Mucosa of stomach (tissue), 1 donor: ENCODE results near the gene FBXO36.
"Not testable (repeated sequence)": the region's sequence is repeated elsewhere in the genome, so short reads cannot be mapped to it uniquely, and the experiment has no call there.

ENCODE experiments used
- H3K27me3 ChIP-seq: one replicate; pipeline ENCODE4 v1.7.0; 2013; ENCODE audit warnings: mild to moderate bottlenecking, low read length; ENCODE audit not compliant: control insufficient read depth, insufficient read depth
- H3K36me3 ChIP-seq: one replicate; pipeline ENCODE4 v1.7.0; 2013; ENCODE audit warnings: low read length; ENCODE audit not compliant: control insufficient read depth, insufficient read depth
- H3K4me1 ChIP-seq: one replicate; pipeline ENCODE4 v1.7.0; 2013; ENCODE audit warnings: mild to moderate bottlenecking, low read length; ENCODE audit not compliant: control insufficient read depth, insufficient read depth
- H3K4me3 ChIP-seq: one replicate; pipeline ENCODE4 v1.7.0; 2013; ENCODE audit warnings: low read length
- H3K9ac ChIP-seq: one replicate; pipeline ENCODE4 v1.7.0; 2013; ENCODE audit warnings: mild to moderate bottlenecking, low read length, moderate library complexity
- H3K9me3 ChIP-seq: one replicate; pipeline ENCODE4 v1.7.0; 2013; ENCODE audit warnings: mild to moderate bottlenecking, low read length, moderate library complexity; ENCODE audit not compliant: control insufficient read depth
- donor health status: Pancreatic carcinoma.

FBXO36 gene

DNA sequence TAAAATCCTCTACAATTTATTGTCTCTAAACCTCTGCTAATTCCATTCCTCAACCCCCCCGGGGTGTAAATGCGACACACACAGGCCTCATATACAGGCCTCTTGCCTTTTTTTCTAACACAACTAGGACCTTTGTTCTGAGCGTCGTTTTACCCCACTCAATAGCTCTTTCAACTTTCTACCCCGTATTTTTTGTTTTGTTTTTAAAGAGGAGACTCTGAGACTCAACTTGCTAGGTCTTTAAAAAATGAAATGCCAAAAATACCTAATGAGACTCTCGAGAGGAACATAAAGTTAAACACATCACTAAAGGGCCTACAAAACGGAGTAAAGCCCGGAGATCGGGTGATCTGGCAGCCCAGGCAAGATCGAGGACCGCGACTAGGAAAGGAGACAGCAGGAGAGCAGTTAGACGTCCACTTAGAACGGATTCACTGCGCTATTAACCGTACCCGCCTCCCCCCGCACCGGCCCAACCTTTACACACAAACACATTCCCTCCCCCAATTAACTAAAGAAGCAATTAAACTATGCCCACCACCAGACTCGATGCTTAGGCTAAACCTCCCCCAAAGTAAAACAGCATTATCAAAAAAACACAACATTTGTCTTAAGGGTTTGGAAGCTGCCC, 2.2 kb upstream of the FBXO36 start:
- Histone ChIP-seq H3K27me3 (no peaks in the 10 kb centered on the region), H3K9ac (peak overlapping the region; percentile 96), H3K4me1 (peaks cover 11% of the 10 kb centered on the region), H3K4me3 (peak overlapping the region; percentile 95), H3K36me3 (no peaks in the 10 kb centered on the region), H3K9me3 (no peaks in the 10 kb centered on the region)

DNA sequence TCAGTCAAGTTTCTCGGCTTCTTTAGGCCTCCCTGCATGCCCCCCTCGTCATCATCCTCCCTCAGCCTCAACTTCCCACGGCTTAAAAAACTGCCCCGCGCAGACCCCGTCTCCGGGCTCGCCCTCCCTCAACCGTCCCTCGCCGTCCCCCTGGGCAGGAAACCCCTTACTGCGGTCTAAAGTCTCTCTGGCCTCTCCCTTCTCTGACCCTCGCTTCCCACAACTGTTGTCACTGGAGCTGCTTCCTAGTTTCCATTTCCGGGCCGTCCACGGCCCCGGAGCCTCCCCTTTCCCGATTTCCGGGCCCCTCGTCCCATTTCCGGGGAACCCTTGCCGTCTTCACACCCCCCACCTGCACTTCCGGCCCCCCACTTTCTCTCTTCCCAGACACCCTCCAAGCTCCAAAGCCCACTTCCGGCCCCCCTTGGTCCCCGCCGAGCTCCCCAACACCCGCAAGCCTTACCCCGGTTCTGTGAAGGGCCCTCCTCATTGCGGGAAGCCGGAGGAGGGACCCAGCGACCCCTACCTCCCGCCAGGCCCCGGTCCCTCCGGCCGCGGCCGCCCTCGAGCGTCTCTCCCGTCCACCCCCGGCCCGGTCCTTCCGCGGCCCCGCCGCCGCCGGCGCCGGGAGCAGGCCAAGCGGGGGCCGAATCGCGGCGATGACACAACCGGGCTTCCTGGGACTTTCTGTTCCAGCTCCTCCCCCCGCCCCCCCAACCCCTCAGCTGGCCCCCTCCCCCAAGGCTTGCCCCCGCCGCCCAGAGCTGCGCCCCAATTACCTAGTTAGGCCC, 1.0 kb upstream of the FBXO36 start:
- peak overlapping the region; percentile 95 for H3K4me3 ChIP-seq
- H3K9me3 ChIP-seq: no peaks in the 10 kb centered on the region
- peaks cover 11% of the 10 kb centered on the region for H3K4me1 ChIP-seq
- no peaks in the 10 kb centered on the region for H3K36me3 ChIP-seq
- H3K9ac ChIP-seq: peak overlapping the region; percentile 96
- H3K27me3 ChIP-seq: no peaks in the 10 kb centered on the region

DNA sequence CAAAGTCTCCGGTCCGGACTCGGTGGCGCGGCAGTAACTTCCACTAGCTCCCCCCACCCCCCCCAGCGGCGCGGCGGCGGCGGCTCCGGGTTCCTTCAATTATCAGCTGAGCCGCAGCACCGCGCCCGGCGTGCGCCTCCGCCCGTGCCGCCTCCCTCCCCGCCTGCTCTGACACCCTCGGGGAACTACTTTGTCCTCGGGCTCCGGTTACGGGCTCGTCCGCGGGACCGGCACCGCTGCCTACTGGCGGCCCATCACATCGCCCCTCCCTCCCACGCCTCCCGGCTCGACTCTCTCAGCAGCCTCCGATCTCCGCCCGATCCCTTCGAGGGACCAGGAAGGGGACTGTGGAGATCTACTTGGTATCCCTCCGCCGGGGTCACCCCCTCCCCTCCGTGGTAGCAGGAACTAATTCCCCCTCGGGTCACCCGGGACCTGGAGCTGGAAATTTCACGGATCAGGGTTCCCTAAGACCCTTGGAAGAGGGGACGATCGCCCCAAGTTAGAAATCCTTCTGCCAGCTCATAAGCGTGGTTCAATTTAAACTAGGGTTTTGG, 333 bp upstream of the FBXO36 start, which contains the start of gene TRIP12:
Gene TRIP12, minus strand, starts transcription at position 118 of the 557 bp plus-strand sequence. CDS start 41,930 bp downstream, outside the sequence.
- H3K9me3 ChIP-seq: no peaks in the 10 kb centered on the region
- no peaks in the 10 kb centered on the region for H3K36me3 ChIP-seq
- H3K27me3 ChIP-seq: no peaks in the 10 kb centered on the region
- peak within 1 kb of the TSS; percentile 96 for H3K9ac ChIP-seq
- peaks cover 11% of the 10 kb centered on the region for H3K4me1 ChIP-seq
- peak within 1 kb of the TSS; percentile 95 for H3K4me3 ChIP-seq

DNA sequence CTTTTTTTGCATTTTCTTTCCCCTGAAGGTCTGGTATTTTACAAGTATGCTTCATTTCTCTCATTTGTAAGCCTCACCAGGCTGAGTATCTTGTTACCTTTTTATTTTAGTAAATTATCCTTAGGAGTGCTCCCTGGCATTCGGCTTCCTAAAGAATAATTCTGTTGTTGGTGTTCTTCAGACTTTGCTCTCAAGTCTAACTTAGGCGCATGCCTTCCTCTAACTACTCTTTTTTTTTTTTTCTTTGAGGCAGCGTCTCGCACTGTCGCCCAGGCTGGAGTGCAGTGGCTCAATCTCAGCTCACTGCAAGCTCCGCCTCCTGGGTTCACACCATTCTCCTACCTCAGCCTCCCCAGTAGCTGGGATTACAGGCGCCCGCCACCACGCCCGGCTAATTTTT, 2.2 kb downstream of the FBXO36 start:
- H3K9ac ChIP-seq, H3K4me3 ChIP-seq, H3K27me3 ChIP-seq, H3K4me1 ChIP-seq, H3K36me3 ChIP-seq, H3K9me3 ChIP-seq: not testable (repeated sequence)

- no peaks in the 10 kb centered on the region for H3K9me3 ChIP-seq
- peaks cover 4% of the 10 kb centered on the region for H3K4me1 ChIP-seq
- no peaks in the 10 kb centered on the region for H3K27me3 ChIP-seq
- H3K4me3 ChIP-seq: no peak overlapping the region
- no peaks in the 10 kb centered on the region for H3K36me3 ChIP-seq
- no peak overlapping the region for H3K9ac ChIP-seq
Measured at GRCh38 chr2:229925201-229925600, 2.9 kb downstream of the FBXO36 start.

GRCh38 chr2:229927817-229928321, 5.6 kb downstream of the FBXO36 start:
- H3K9ac ChIP-seq: no peak overlapping the region
- no peaks in the 10 kb centered on the region for H3K9me3 ChIP-seq
- H3K36me3 ChIP-seq: no peaks in the 10 kb centered on the region
- H3K4me3 ChIP-seq: no peak overlapping the region
- H3K27me3 ChIP-seq: no peaks in the 10 kb centered on the region
- peaks cover 4% of the 10 kb centered on the region for H3K4me1 ChIP-seq

- Histone ChIP-seq H3K4me1 (no peaks in the 10 kb centered on the region), H3K36me3 (no peaks in the 10 kb centered on the region), H3K9ac (no peak overlapping the region), H3K27me3 (no peaks in the 10 kb centered on the region), H3K9me3 (no peaks in the 10 kb centered on the region), H3K4me3 (no peak overlapping the region)
Measured at GRCh38 chr2:229930656-229931055, 8.4 kb downstream of the FBXO36 start.

- Histone ChIP-seq H3K9me3 (no peaks in the 10 kb centered on the region), H3K4me3 (no peak overlapping the region), H3K4me1 (no peaks in the 10 kb centered on the region), H3K9ac (no peak overlapping the region), H3K36me3 (no peaks in the 10 kb centered on the region), H3K27me3 (no peaks in the 10 kb centered on the region)
Measured at GRCh38 chr2:229931241-229931640, 8.9 kb downstream of the FBXO36 start.

DNA sequence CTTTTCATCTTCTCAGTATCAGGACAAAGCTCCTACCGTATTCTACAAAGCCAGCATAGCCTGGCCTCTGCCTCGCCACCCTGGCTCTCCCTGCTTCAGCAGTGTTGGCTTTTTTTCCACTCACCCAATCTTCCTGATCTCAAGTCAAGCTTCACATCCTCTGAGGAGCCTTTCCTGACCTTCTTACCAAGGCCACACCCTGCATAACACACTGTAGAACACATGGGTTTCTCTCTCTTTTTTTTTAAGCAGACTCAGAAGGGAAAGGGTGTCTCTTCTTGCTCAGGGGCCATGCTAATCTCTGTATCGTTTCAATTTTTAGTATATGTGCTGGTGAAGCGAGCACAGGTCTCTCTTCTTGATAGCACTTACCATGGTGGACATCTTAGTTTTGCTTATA, 15.2 kb downstream of the FBXO36 start:
- Histone ChIP-seq H3K4me3 (no peak overlapping the region), H3K9me3 (no peaks in the 10 kb centered on the region), H3K9ac (no peak overlapping the region), H3K4me1 (no peaks in the 10 kb centered on the region), H3K27me3 (no peaks in the 10 kb centered on the region), H3K36me3 (no peaks in the 10 kb centered on the region)

DNA sequence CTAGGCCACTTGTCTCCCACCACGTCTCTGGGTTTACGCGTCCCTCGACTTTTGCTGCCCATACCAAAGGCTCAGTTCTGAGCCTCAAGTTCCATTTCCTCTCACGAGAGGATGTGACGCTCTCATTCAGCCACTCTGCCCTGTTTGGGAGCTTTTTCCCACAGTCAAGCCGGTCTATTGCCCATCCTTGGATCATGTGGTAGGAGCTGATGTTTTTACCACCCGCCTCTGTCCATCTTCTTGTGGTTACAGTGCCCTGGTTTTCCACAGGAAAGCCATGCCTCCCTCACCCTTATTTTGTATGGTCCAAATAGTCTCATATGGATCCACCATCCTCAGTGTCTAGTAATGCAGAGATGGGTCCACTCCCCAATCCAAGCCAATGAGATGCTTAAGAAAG, 20.4 kb downstream of the FBXO36 start:
- no peak overlapping the region for H3K4me3 ChIP-seq
- H3K9me3 ChIP-seq: no peaks in the 10 kb centered on the region
- H3K36me3 ChIP-seq: no peaks in the 10 kb centered on the region
- no peaks in the 10 kb centered on the region for H3K27me3 ChIP-seq
- no peak overlapping the region for H3K9ac ChIP-seq
- H3K4me1 ChIP-seq: no peaks in the 10 kb centered on the region

DNA sequence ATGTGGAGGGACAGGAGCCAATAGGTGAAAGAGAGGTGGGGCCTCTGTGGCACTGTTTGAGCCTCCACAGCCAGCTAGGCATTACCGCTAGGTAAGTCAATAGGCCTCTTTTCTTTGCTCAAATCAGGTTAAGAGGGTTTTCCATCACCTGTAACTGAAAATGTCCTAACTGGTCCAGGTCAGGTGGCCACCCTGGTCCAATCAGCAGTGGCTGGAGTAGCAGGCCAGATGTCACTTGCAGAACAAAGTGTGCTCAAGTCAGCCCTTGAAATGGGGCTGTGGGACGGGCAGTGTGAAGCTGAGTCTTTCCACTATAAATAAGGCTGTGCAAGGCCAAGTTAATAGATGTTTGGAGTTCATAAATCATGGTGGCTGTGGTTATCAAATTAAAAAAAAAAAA, 20.9 kb downstream of the FBXO36 start:
- no peaks in the 10 kb centered on the region for H3K9me3 ChIP-seq
- H3K9ac ChIP-seq: no peak overlapping the region
- H3K36me3 ChIP-seq: no peaks in the 10 kb centered on the region
- H3K4me3 ChIP-seq: no peak overlapping the region
- H3K4me1 ChIP-seq: no peaks in the 10 kb centered on the region
- no peaks in the 10 kb centered on the region for H3K27me3 ChIP-seq

- H3K36me3 ChIP-seq: no peaks in the 10 kb centered on the region
- no peaks in the 10 kb centered on the region for H3K9me3 ChIP-seq
- no peaks in the 10 kb centered on the region for H3K27me3 ChIP-seq
- H3K4me1 ChIP-seq: no peaks in the 10 kb centered on the region
- H3K9ac ChIP-seq: no peak overlapping the region
- no peak overlapping the region for H3K4me3 ChIP-seq
Measured at GRCh38 chr2:229943770-229944449, 21.6 kb downstream of the FBXO36 start.
